ENCODE measurements around the gene TGFA. TPM values are rescaled to one million over a fixed set of nuclear protein-coding genes. Genes with fewer than 3 reads are reported as not detected.

TGFA gene
- total RNA-seq, 1 donor from 2014 or later = 9.1 TPM

- Histone ChIP-seq H3K4me3 (no peak overlapping the region), H3K27me3 (no peaks in the 10 kb centered on the region), H3K36me3 (no peaks in the 10 kb centered on the region), H3K9me3 (no peaks in the 10 kb centered on the region), H3K27ac (no peak overlapping the region), H3K4me1 (no peaks in the 10 kb centered on the region)
- intact Hi-C loops (cut with DNase I) = no loop called here
- DNase-seq (no peak), ATAC-seq (no peak)
- no peak for TF ChIP-seq CTCF (IDR thresholded peaks at IDR 0.05)
These were observed 98.6 kb downstream of the TGFA start for GRCh38 chr2:70454936-70455544.

GRCh38 chr2:70450641-70451250 is 102.9 kb downstream of the TGFA start:
- Histone ChIP-seq H3K4me1 (no peaks in the 10 kb centered on the region), H3K27ac (no peak overlapping the region), H3K4me3 (no peak overlapping the region), H3K9me3 (no peaks in the 10 kb centered on the region), H3K27me3 (no peaks in the 10 kb centered on the region), H3K36me3 (no peaks in the 10 kb centered on the region)
- DNase-seq = no peak
- intact Hi-C loops (cut with DNase I) = no loop called here
- no peak for ATAC-seq
- no peak for TF ChIP-seq CTCF (IDR thresholded peaks at IDR 0.05)

GRCh38 chr2:70448041-70448440 is 105.6 kb downstream of the TGFA start:
- Histone ChIP-seq H3K27me3 (no peaks in the 10 kb centered on the region), H3K36me3 (no peaks in the 10 kb centered on the region), H3K4me1 (no peaks in the 10 kb centered on the region), H3K9me3 (no peaks in the 10 kb centered on the region), H3K4me3 (no peak overlapping the region), H3K27ac (no peak overlapping the region)
- DNase-seq (no peak), ATAC-seq (no peak)
- TF ChIP-seq CTCF (IDR thresholded peaks at IDR 0.05) = no peak
- intact Hi-C loops (cut with DNase I) = no loop called here

- H3K4me1 ChIP-seq = no peaks in the 10 kb centered on the region
- H3K27ac ChIP-seq = no peak overlapping the region
- no peaks in the 10 kb centered on the region for H3K36me3 ChIP-seq
- no peak overlapping the region for H3K4me3 ChIP-seq
- TF ChIP-seq CTCF (IDR thresholded peaks at IDR 0.05) = no peak
- DNase-seq (no peak), ATAC-seq (no peak)
- intact Hi-C loops (cut with DNase I) = no loop called here
- no peaks in the 10 kb centered on the region for H3K9me3 ChIP-seq
- H3K27me3 ChIP-seq = no peaks in the 10 kb centered on the region
These were observed 109.9 kb downstream of the TGFA start for GRCh38 chr2:70443726-70444125.

- TF ChIP-seq CTCF (IDR thresholded peaks at IDR 0.05) = no peak
- intact Hi-C loops (cut with DNase I) = no loop called here
- H3K4me1 ChIP-seq = no peaks in the 10 kb centered on the region
- H3K27me3 ChIP-seq = no peaks in the 10 kb centered on the region
- H3K27ac ChIP-seq = no peak overlapping the region
- H3K4me3 ChIP-seq = no peak overlapping the region
- no peaks in the 10 kb centered on the region for H3K36me3 ChIP-seq
- ATAC-seq (no peak), DNase-seq (no peak)
- no peaks in the 10 kb centered on the region for H3K9me3 ChIP-seq
These were observed 110.6 kb downstream of the TGFA start for GRCh38 chr2:70443078-70443465.
